Ascending aorta (tissue), 2 donors: ENCODE measurements around the gene CACTIN. TPM values are rescaled to one million over a fixed set of nuclear protein-coding genes. Genes with fewer than 3 reads are reported as not detected.

Experiments
- DNase-seq, 2 donors: peaks; one replicate each; pipeline ENCODE4 v3.0.0-alpha.2; 2019; ENCODE audit warnings: low spot score in 2 of 2
- H3K27ac ChIP-seq, 2 donors: fragments of 200-600 bp; sonication (generic); one replicate each; pipeline ENCODE4 v1.5.1; 2016 to 2017; ENCODE audit warnings: mild to moderate bottlenecking in 1 of 2
- H3K27me3 ChIP-seq: fragments of 200-600 bp; sonication (generic); one replicate; pipeline ENCODE4 v1.5.1; 2017
- H3K36me3 ChIP-seq, 2 donors: fragments of 200-600 bp; sonication (generic); one replicate each; pipeline ENCODE4 v1.5.1; 2016
- H3K4me1 ChIP-seq, 2 donors: fragments of 200-600 bp; sonication (generic); one replicate each; pipeline ENCODE4 v1.5.1; 2016 to 2017; ENCODE audit warnings: mild to moderate bottlenecking in 1 of 2
- H3K4me3 ChIP-seq, 2 donors: fragments of 200-600 bp; sonication (generic); one replicate each; pipeline ENCODE4 v1.5.1; 2016 to 2017; ENCODE audit warnings: mild to moderate bottlenecking in 1 of 2
- H3K9me3 ChIP-seq, 2 donors: fragments of 200-600 bp; sonication (generic); one replicate each; pipeline ENCODE4 v1.5.1; 2016
- intact Hi-C: fragments of 100-400 bp; cut with DNase I; formaldehyde crosslinking; loops from one replicate; pipeline ENCODE4 v1.15.1; 2023
- total RNA-seq: library from RNA; depleted of rRNA; stranded (reverse); fragments of >200 nt; gene quantifications from one replicate; pipeline ENCODE4 v1.1.0, GENCODE V29; 2016
- TF ChIP-seq, protein P1 (sequence below), 3 experiments: fragments of 200-600 bp in 2 of 3; fragments of 450-650 bp in 1 of 3; sonication (generic) in 2 of 3; IDR thresholded peaks; one replicate each; pipeline ENCODE4 v1.5.1; 2016 to 2019; ENCODE audit warnings: antibody characterized with exemption in 3 of 3, mild to moderate bottlenecking in 1 of 3, moderate library complexity in 1 of 3

Gene CACTIN
- total RNA-seq, 1 donor from 2014 or later: 57.6 TPM

DNA sequence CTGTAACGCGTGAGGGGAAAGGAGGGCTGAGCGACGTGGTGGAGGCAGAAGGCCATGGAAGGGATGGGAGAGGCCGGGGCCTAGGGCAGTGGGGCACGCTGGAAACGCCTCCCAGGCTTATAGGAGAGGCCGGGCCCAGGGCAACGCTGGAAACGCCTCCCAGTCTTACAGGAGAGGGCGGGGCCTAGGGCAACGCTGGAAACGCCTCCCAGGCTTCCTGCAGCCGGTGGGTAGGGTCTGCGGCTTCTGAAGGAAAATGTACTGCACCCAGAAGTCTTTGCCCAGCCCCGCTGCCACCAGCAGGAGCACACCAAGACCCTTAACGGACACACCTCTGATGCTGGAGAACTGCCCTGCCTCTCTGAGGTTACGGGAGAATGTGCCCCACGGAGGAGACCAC lies 9.1 kb downstream of the CACTIN start:
- no peak for DNase-seq
- H3K4me1 ChIP-seq: peaks cover 0 to 6% of the 10 kb centered on the region in 2 donors
- no peaks in the 10 kb centered on the region for H3K9me3 ChIP-seq
- peaks cover 36 to 43% of the 10 kb centered on the region in 2 donors for H3K36me3 ChIP-seq
- TF ChIP-seq, protein P1, sequence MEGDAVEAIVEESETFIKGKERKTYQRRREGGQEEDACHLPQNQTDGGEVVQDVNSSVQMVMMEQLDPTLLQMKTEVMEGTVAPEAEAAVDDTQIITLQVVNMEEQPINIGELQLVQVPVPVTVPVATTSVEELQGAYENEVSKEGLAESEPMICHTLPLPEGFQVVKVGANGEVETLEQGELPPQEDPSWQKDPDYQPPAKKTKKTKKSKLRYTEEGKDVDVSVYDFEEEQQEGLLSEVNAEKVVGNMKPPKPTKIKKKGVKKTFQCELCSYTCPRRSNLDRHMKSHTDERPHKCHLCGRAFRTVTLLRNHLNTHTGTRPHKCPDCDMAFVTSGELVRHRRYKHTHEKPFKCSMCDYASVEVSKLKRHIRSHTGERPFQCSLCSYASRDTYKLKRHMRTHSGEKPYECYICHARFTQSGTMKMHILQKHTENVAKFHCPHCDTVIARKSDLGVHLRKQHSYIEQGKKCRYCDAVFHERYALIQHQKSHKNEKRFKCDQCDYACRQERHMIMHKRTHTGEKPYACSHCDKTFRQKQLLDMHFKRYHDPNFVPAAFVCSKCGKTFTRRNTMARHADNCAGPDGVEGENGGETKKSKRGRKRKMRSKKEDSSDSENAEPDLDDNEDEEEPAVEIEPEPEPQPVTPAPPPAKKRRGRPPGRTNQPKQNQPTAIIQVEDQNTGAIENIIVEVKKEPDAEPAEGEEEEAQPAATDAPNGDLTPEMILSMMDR (IDR thresholded peaks at IDR 0.05): no peak
- H3K27me3 ChIP-seq: no peaks in the 10 kb centered on the region
- H3K27ac ChIP-seq: no peak overlapping the region
- H3K4me3 ChIP-seq: no peak overlapping the region
- intact Hi-C loops: no loop called here

GRCh38 chr19:3615524-3616135 lies 11.0 kb downstream of the CACTIN start:
- H3K9me3 ChIP-seq: no peaks in the 10 kb centered on the region
- intact Hi-C loops: no loop called here
- peaks cover 0 to 8% of the 10 kb centered on the region in 2 donors for H3K4me1 ChIP-seq
- DNase-seq: no peak
- peaks cover 36 to 44% of the 10 kb centered on the region in 2 donors for H3K36me3 ChIP-seq
- no peak overlapping the region for H3K4me3 ChIP-seq
- H3K27me3 ChIP-seq: no peaks in the 10 kb centered on the region
- TF ChIP-seq, protein P1 (IDR thresholded peaks at IDR 0.05): no peak
- no peak overlapping the region for H3K27ac ChIP-seq

DNA sequence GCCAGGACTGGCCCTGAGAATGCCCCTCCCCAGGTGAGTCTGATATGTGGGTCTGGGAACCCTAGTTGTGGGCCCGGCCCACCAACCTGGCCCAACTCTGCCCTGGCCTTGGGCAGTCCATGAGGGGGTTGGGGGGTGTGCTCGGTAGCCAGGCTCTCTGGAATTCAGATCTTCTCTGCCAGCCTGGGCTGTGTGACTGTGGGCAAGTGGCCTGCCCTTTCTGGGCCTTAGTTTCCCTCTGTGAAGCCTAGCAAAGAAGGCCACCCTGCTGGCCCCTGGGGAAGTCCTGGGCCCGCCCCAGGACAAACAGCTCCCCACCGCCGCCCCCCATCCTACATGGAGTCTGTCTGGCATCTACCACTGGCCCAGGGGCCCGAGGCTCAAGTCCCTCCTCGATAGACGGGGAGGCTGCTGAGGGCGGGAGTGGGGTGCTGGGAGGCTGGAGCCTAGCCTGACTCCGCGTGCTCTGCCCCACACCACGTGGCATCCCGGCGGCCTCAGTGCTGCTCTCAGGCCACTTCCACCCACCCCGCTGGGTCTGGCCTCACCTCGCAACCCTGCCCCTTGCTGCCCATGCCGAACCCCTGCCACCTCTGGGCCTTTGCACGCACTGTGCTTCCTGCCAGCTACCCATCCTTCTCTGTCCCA lies 11.6 kb downstream of the CACTIN start:
- Histone ChIP-seq H3K27ac (no peak overlapping the region), H3K9me3 (no peaks in the 10 kb centered on the region), H3K27me3 (no peaks in the 10 kb centered on the region), H3K4me3 (no peak overlapping the region), H3K4me1 (peaks cover under 1 to 15% of the 10 kb centered on the region in 2 donors), H3K36me3 (peaks cover 33 to 40% of the 10 kb centered on the region in 2 donors)
- TF ChIP-seq, protein P1 (IDR thresholded peaks at IDR 0.05): no peak
- intact Hi-C loops: no loop called here
- no peak for DNase-seq

DNA sequence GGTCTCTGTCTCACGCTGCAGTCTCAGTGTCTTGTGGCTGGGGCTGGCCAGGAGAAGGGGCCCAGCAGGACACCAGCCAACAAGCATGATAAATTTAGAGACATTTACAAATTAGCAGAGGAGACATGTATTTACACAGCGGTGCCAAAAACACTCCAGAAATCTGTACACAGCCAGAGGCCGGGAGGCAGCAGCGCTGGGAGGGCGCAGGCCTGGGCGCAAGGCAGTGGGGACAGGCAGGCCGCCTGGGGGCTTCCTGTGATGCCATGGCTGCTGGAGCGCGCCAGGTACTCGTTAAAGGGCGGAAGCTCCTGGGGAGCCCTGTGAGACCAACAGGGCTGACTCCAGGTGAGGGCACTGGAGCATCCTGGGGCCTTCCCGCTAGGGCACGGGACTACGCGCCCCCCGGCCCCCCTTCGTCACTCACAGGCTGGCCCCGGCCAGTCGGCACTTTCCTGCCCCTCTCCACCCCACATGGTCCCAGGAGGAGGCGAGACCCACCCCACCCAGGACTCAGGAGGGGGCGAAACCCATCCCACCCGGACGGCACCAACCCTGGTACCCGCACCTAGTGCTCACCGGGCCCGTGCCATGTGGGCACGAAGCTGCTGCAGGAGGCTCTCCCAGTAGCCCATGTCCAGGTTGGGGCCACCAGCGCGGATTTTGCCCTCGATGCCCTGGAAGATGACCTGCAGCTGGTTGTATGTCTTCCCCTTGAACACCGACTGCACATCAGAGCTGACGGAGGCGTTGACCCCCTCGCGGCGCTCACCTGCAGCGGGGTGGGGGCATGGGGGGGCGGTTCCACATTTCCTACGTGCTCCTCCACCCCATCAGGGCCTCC lies 12.6 kb downstream of the CACTIN start:
- Histone ChIP-seq H3K4me3 (no peak overlapping the region), H3K36me3 (peaks cover 27 to 35% of the 10 kb centered on the region in 2 donors), H3K27ac (no peak overlapping the region), H3K9me3 (no peaks in the 10 kb centered on the region), H3K27me3 (no peaks in the 10 kb centered on the region), H3K4me1 (peaks cover 9 to 24% of the 10 kb centered on the region in 2 donors)
- DNase-seq: no peak
- intact Hi-C loops: no loop called here
- TF ChIP-seq, protein P1 (IDR thresholded peaks at IDR 0.05): no peak

GRCh38 chr19:3612901-3613741 lies 13.5 kb downstream of the CACTIN start:
- peaks cover 19 to 30% of the 10 kb centered on the region in 2 donors for H3K4me1 ChIP-seq

More at GRCh38 chr19:3612901-3613741, 13.5 kb downstream of the CACTIN start:
- TF ChIP-seq, protein P1 (IDR thresholded peaks at IDR 0.05): no peak
- Histone ChIP-seq H3K27me3 (no peaks in the 10 kb centered on the region), H3K4me3 (no peak overlapping the region), H3K27ac (no peak overlapping the region), H3K9me3 (no peaks in the 10 kb centered on the region), H3K36me3 (peaks cover 27 to 35% of the 10 kb centered on the region in 2 donors)
- intact Hi-C loops: no loop called here
- DNase-seq: no peak
